Peyer's patch (tissue), 4 donors: ENCODE measurements around the gene ELF1. TPM values are rescaled to one million over a fixed set of nuclear protein-coding genes. Genes with fewer than 3 reads are reported as not detected.

Experiments
- DNase-seq, 3 donors: peaks; one replicate each; pipeline ENCODE4 v3.0.0-alpha.2; 2017 to 2019
- H3K27ac ChIP-seq, 4 donors: fragments of 200-600 bp; sonication (generic); one replicate each; pipeline ENCODE4 v1.5.1; 2016 to 2019
- H3K27me3 ChIP-seq, 2 donors: fragments of 200-600 bp; sonication (generic); one replicate each; pipeline ENCODE4 v1.5.1; 2019
- H3K36me3 ChIP-seq, 3 donors: fragments of 200-600 bp; sonication (generic); one replicate each; pipeline ENCODE4 v1.5.1; 2016 to 2019
- H3K4me1 ChIP-seq, 4 donors: fragments of 200-600 bp; sonication (generic); one replicate each; pipeline ENCODE4 v1.5.1; 2016 to 2019
- H3K4me3 ChIP-seq, 4 donors: fragments of 200-600 bp; sonication (generic); 1 replicate in 3 of 4; 2 replicates in 1 of 4; pipeline ENCODE4 v1.5.1; 2016 to 2019; ENCODE audit warnings: mild to moderate bottlenecking in 1 of 4
- H3K9me3 ChIP-seq, 4 donors: fragments of 200-600 bp; sonication (generic); one replicate each; pipeline ENCODE4 v1.5.1; 2016 to 2019; ENCODE audit warnings: mild to moderate bottlenecking in 1 of 4
- POLR2A ChIP-seq, 2 donors: fragments of 450-650 bp; IDR thresholded peaks; one replicate each; pipeline ENCODE4 v1.5.1; 2017; ENCODE audit warnings: antibody characterized with exemption in 2 of 2, mild to moderate bottlenecking in 2 of 2, moderate library complexity in 2 of 2
- total RNA-seq, 4 donors: library from RNA; depleted of rRNA; stranded (reverse); fragments of >200 nt; gene quantifications; one replicate each; pipeline ENCODE4 v1.1.0, GENCODE V29; 2016
- TF ChIP-seq, protein P1 (sequence below), 6 experiments: fragments of 450-650 bp in 4 of 6; fragments of 200-600 bp in 2 of 6; sonication (generic) in 1 of 6; IDR thresholded peaks; one replicate each; pipeline ENCODE4 v1.5.1; 2017 to 2019; ENCODE audit warnings: antibody characterized with exemption in 6 of 6, mild to moderate bottlenecking in 3 of 6, moderate library complexity in 1 of 6

The ELF1 gene
- total RNA-seq, 4 donors from 2014 or later, result 77.7 to 145 (median 106) TPM

DNA sequence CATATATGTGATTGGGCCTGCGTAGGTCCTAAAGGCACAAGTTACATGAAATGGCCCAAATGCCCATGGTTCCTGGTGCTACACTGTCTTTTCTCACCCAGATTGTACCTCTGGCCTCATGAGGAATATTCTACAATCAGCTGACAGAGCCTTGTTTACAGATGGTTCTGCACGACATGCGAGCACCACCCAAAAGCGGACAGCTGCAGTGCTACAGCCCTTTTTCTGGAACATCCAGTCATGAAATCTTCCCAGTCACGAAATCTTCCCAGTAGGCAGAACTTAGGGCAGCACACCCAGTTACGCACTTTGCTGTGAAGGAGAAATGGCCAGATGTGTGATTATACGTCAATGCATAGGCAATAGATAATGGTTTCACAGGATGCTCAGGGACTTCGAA lies 7.7 kb upstream of the ELF1 start:
- no peak for DNase-seq
- no peaks in the 10 kb centered on the region for H3K36me3 ChIP-seq
- no peak overlapping the region for H3K4me3 ChIP-seq
- H3K27ac ChIP-seq, result no peak overlapping the region
- TF ChIP-seq POLR2A (IDR thresholded peaks at IDR 0.05), result no peak
- TF ChIP-seq, protein P1, sequence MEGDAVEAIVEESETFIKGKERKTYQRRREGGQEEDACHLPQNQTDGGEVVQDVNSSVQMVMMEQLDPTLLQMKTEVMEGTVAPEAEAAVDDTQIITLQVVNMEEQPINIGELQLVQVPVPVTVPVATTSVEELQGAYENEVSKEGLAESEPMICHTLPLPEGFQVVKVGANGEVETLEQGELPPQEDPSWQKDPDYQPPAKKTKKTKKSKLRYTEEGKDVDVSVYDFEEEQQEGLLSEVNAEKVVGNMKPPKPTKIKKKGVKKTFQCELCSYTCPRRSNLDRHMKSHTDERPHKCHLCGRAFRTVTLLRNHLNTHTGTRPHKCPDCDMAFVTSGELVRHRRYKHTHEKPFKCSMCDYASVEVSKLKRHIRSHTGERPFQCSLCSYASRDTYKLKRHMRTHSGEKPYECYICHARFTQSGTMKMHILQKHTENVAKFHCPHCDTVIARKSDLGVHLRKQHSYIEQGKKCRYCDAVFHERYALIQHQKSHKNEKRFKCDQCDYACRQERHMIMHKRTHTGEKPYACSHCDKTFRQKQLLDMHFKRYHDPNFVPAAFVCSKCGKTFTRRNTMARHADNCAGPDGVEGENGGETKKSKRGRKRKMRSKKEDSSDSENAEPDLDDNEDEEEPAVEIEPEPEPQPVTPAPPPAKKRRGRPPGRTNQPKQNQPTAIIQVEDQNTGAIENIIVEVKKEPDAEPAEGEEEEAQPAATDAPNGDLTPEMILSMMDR (IDR thresholded peaks at IDR 0.05), result no peak
- no peaks in the 10 kb centered on the region for H3K27me3 ChIP-seq
- no peaks in the 10 kb centered on the region for H3K9me3 ChIP-seq
- peaks cover 0 to 2% (median 0%) of the 10 kb centered on the region in 4 donors for H3K4me1 ChIP-seq

DNA sequence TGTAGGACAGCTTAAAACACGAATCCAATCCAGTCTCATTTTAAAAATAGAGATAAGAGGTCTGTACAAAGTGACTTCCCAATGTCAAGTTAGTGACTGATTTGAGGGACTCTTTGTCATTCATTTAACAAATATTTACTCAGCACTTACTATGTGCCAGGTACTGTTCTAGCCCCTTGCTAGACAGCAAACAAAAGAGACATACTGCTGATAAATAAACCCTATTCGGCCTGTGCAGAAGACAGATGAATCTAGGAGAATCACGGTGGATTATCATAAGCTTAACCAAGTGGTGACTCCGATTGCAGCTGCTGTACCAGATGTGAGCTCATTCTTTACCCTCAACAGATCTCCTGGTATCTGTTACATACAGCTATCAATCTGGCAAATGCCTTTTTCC lies 6.4 kb upstream of the ELF1 start:
- Histone ChIP-seq H3K4me1 (peaks cover 0 to 15% (median 0%) of the 10 kb centered on the region in 4 donors), H3K27ac (no peak overlapping the region), H3K4me3 (no peak overlapping the region)

DNA sequence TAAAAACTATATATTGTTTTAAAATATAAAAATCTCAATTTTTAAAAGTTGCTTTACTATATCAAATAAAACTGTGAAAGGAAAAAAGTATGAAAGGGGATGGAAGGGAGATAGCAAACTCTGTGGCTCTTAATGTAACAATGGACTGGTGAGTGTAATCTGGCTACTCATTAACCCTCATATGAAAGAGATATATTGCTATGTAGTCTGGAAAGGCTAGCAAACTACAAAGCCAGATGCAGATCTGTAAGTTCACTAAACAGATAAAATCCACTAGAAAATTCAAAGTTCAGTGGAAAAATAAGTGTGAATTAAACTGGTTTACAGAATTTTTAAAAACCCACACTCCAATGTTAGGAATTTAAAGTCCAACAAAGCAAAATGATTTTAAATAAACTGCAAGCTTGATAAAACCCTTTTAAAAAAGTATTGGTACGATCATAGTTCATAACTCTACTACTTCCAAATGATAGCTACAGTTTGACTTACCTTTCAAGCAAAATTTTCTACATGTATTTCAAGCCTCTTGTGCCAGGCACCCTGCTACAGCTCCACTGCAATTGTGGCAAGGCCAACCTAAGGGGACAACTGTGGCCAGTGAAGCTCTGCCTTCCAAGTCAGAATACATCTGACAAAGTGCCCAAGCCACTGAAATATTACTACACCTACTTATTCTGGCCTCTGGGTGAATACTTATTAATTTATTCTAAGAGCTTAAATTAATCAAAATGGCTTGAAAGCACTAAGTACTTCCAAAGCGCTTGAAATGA lies 647 bp upstream of the ELF1 start:
- no peak for DNase-seq
- Histone ChIP-seq H3K9me3 (no peaks in the 10 kb centered on the region), H3K27ac (peak overlapping the region; percentile 78 to 88 (median 86)), H3K4me3 (peak overlapping the region in 3 of 4 donors; percentile 33 to 51 (median 43)), H3K4me1 (peaks cover 0 to 23% (median 3%) of the 10 kb centered on the region in 4 donors), H3K27me3 (no peaks in the 10 kb centered on the region), H3K36me3 (no peaks in the 10 kb centered on the region)
- TF ChIP-seq POLR2A (IDR thresholded peaks at IDR 0.05), result no peak

More for the DNA sequence above, 6.4 kb upstream of the ELF1 start:
- Histone ChIP-seq H3K9me3 (no peaks in the 10 kb centered on the region), H3K36me3 (no peaks in the 10 kb centered on the region), H3K27me3 (no peaks in the 10 kb centered on the region)
- DNase-seq, result no peak
- TF ChIP-seq, protein P1 (IDR thresholded peaks at IDR 0.05), result no peak
- no peak for TF ChIP-seq POLR2A (IDR thresholded peaks at IDR 0.05)

DNA sequence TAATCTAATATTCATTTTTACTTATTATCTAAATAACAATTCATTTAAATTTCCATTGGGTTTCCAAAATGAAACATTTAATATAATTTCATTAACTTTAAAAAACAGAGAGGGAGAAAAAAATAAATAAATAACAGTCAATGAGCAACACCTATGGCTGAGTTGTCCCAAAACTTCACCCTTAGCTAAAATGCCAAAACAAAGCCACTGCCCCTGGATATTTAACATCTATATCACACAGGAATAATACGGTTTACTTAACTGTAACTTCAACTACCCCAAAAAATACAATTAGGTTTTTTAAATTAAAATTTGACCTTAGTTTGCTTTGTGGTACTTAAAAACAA lies 541 bp downstream of the ELF1 start:
- H3K4me1 ChIP-seq, result peaks cover 0 to 32% (median 5%) of the 10 kb centered on the region in 4 donors

DNA sequence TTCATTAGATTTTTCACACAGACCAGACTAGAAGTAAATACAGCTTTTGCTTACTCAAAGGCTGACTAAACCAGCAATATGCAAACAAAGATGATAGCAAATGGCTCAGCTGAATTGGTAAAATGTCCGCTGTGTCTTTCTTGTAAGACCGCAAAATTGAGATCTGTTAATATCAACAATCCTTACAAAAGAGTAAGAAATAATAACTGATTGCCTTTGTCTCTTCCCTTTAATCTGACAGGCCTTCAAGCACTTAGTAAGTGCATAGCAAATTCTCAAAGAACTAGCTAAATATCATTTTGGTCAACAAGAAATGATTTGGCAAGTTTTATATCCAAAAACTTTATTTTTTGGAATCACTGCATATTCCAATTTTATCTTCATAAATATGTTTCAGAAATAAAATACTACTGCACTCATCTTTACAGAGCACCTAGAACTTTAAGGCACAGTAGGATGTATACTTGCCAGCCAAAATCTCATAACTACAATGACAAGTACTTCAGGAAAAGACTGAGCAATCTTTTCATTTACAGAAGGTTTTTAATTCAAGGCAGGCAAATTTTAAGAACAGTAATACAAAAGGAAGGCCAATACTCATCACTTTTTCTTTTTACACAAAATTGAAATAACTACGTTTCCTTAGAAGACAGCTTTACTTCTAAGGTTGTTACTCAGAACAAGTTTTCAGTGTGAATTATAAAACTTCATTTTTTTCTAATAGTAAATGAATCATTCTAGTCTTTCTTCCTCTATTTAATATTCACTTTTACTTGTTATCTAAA lies 1.1 kb downstream of the ELF1 start:
- Histone ChIP-seq H3K36me3 (no peaks in the 10 kb centered on the region), H3K9me3 (no peaks in the 10 kb centered on the region), H3K27me3 (no peaks in the 10 kb centered on the region), H3K4me3 (peak overlapping the region; percentile 33 to 51 (median 38)), H3K4me1 (peaks cover 0 to 32% (median 5%) of the 10 kb centered on the region in 4 donors), H3K27ac (peak overlapping the region; percentile 74 to 88 (median 82))
- DNase-seq, result no peak
- TF ChIP-seq, protein P1 (IDR thresholded peaks at IDR 0.05), result no peak
- no peak for TF ChIP-seq POLR2A (IDR thresholded peaks at IDR 0.05)

More for the DNA sequence above, 541 bp downstream of the ELF1 start:
- no peaks in the 10 kb centered on the region for H3K9me3 ChIP-seq
- no peak for DNase-seq
- no peaks in the 10 kb centered on the region for H3K36me3 ChIP-seq
- peak overlapping the region; percentile 33 to 51 (median 38) for H3K4me3 ChIP-seq
- H3K27me3 ChIP-seq, result no peaks in the 10 kb centered on the region
- peak overlapping the region; percentile 78 to 88 (median 86) for H3K27ac ChIP-seq
- TF ChIP-seq POLR2A (IDR thresholded peaks at IDR 0.05), result no peak
- TF ChIP-seq, protein P1 (IDR thresholded peaks at IDR 0.05), result no peak

DNA sequence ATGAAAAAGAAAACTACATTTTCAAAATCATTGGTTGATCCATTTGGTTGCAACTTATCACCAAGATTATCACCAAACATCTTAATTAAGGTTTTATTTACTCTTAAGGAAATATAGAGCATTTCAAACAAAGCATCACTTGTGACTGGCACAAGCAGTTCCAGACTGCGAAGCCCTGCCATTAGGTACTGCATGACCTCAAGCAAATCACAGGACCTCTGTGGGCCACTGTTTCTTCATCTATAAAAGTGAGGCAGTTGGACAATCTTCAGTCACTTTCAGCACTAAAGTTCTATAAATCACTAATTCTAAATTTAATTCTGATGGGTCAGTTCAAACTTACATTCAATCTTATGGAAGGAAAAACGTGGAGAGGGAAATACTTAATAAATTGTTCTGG lies 2.0 kb downstream of the ELF1 start:
- peaks cover 0 to 37% (median 5%) of the 10 kb centered on the region in 4 donors for H3K4me1 ChIP-seq
- no peaks in the 10 kb centered on the region for H3K36me3 ChIP-seq
- TF ChIP-seq, protein P1 (IDR thresholded peaks at IDR 0.05), result no peak
- peak in 1 of 2 donors; percentile 20 for TF ChIP-seq POLR2A (IDR thresholded peaks at IDR 0.05)
- H3K4me3 ChIP-seq, result peak overlapping the region; percentile 33 to 51 (median 38)
- no peaks in the 10 kb centered on the region for H3K9me3 ChIP-seq
- peak overlapping the region; percentile 67 to 88 (median 82) for H3K27ac ChIP-seq
- H3K27me3 ChIP-seq, result no peaks in the 10 kb centered on the region
- DNase-seq, result peak in 2 of 3 donors; percentile 64 to 84
